Diencephalon (tissue), 1 donor: ENCODE measurements around the gene STUB1. TPM values are rescaled to one million over a fixed set of nuclear protein-coding genes. Genes with fewer than 3 reads are reported as not detected.

ENCODE experiments used
- total RNA-seq: library from RNA; depleted of rRNA; stranded (reverse); fragments of >200 nt; gene quantifications from one replicate; pipeline ENCODE4 v1.2.3, GENCODE V29; 2014

Gene STUB1
- total RNA-seq, result 81.2 TPM

DNA sequence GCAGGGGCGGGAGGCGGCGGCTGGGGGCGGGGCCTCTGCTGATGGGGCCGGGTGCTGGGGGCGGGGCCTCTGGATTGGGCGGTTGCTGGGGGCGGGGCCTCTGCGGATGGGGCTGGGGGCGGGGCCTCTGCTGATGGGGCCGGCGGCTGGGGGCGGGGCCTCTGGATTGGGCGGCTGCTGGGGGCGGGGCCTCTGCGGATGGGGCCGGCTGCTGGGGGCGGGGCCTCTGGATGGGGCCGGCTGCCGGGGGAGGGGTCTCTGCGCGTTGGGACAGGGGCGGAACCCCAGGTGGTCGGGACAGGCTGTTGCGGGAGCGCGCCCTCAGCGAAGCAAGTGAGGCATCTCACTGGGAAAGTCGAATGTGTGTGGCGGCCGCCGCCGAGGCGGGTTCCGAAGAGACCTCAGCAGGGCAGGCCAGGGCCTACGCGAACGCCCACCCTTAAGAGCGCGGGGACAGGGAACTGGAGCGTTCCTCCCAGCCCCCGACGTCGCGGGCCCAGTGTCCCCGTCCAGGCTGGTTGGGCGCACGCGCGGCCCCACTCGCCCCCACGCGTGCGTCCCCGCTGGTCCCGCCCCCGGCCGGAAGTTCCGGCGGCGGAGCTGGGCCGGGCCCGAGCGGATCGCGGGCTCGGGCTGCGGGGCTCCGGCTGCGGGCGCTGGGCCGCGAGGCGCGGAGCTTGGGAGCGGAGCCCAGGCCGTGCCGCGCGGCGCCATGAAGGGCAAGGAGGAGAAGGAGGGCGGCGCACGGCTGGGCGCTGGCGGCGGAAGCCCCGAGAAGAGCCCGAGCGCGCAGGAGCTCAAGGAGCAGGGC is at the start of gene STUB1:
TSS of gene STUB1 (plus strand) at position 597 of the 811 bp plus-strand sequence. CDS start at position 713, 116 bp downstream.

DNA sequence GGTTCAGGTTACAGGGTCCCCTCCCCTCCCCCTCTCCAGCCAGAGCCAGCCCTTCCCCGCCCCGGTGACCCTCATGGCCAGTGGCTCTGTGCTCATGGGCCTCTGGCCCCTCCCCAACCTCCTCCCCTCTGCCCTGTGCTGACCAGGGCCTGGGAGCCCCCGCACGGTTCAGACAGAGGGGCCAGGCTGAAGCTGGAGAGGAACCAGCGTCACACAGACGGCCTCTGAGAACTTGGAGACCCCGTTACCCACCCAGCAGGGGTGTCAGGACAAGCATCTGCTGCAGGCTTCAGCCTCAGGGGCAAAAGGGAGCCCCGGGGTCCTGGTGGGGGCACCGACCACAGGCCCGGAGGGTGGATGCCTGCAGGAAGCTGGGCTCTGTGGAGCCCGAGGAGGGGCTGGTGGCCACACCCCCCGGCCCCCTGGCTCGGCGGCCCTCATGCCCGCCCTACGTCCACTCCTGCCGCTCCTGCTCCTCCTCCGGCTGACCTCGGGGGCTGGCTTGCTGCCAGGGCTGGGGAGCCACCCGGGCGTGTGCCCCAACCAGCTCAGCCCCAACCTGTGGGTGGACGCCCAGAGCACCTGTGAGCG is 49.3 kb upstream of the STUB1 start, which contains the start of gene WFIKKN1:
TSS of gene WFIKKN1 (plus strand) at position 171 of the 591 bp plus-strand sequence. CDS start at position 440, 269 bp downstream.

GRCh38 chr16:636206-637080 is 43.8 kb upstream of the STUB1 start, which contains the start of gene METTL26:
METTL26 (minus strand) TSS chr16:636305; CDS start chr16:636290, 15 bp downstream.

GRCh38 chr16:641326-642188 is 38.7 kb upstream of the STUB1 start, which contains the start of gene MCRIP2:
MCRIP2 (plus strand) TSS chr16:641828; CDS start chr16:641992, 164 bp downstream.

DNA sequence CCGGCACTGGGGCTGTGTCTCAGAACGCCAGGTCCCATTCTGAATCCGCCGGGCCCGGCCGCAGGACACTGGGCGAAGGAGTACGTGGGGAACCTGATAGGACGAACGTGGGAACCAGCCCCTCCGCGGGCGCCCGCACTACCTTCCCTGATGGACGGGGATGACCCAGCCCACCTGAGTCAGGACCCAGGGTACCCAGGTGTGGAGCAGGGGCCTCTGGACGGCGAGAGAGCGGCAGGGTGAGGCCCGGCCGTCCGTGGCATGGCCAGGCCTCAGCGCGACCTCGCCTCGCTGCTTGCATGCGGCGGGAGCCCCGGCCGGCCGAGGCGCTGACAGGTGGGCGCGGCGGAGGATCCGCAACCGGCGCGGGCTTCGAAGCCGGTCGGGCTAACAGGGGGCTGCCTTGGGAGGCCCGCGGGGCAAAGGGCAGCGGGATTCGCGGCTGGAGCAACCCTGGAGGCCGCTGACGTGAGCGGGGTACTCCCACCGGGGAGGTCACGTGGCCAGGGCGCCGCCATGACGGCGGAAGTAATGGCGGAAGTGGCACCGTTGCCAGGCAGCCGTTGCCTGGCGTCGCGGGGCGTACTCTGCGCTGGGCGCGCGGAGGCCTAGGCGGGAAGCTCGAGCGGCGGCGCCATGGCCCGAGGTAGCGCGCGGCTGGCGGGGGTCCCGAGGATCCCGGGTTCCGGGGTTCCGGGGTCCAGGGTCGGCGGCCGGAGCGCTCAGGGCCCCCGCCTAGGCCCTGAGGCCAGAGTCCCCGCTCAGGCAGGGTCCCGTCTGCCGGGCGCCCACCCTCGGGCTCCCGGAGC is 31.2 kb upstream of the STUB1 start, which contains the start of gene WDR90:
TSS of gene WDR90 (plus strand) at position 585 of the 809 bp plus-strand sequence. CDS start at position 637, 52 bp downstream.

DNA sequence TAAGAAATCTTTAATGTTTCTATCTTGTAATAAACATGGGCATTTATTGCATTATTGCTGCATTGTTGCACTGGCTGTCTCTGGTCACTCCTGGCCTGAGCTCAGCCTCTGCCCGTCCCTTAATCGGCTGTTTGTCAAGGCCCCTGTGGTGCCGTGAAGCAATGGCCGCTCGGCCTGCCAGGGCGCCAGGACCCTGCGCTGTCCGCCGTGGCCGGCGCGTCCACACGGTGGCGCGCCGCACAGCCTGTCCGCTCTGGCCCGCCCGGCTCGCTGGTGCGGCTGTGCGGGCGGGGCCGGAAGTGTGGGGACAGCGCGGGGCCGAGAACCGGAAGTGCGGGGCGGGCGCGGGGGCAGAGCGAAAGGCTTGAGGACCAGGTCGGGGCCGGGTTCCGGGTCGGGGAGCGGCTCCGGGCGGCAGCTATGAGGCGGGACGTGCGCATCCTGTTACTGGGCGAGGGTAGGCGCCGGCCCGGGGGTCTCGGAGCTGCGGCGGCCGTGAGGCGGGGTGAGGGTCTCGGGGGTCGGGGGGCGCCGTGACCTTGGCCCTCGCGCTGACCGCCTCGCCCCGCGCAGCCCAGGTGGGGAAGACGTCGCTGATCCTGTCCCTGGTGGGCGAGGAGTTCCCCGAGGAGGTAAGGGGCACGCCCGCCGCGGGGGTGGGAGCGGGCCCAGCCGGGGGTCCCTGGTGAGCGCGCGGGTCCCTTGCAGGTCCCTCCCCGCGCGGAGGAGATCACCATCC is 12.3 kb upstream of the STUB1 start, which contains the start of gene RHOT2:
TSS of gene RHOT2 (plus strand) at position 353 of the 739 bp plus-strand sequence. CDS start at position 421, 68 bp downstream.

DNA sequence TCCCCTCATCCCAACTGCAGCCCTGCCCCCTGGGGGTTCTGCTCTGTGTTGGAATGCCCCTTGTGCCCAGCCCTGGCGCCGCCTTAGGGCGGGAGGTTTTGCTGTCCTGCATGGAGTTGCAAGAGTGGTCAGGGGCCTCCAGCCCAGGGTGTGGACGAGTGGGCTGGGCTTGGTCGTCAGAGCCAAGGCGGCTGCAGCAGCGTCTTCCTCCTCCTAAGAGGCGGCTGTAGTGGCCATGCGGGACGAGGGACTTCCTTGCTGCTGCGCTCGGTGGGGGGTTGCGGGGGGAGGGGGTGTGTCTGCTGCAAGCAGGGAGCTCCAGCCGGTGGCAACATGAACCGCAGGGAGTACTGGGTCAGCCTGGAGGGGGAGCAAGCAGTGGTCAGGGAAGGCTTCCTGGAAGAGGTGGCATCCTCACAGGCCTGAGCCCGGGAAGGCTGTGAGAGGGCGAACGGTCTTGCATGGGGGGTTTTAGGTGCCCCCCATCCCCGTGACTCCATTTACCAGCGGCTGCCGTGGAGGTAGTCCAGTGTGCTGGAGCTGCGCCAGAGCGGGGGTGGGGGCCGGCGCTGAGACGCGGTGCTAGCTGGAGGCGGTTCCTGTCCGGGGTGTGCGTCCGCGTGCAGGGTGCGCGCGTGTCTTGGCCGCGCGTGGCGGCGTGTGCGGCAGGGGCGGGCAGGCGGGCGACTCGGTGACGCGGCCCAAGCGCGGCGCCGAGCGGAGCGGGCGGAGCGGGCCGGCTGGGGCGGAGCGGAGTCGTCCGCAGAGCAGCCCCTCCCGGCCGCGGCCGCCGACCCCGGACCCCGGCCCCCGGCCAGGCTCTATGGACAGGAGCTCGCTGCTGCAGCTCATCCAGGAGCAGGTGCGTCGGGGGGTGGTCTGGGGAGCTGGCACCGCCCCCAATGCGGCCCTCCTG is 5.0 kb upstream of the STUB1 start, which contains the start of gene RHBDL1:
TSS of gene RHBDL1 (plus strand) at position 704 of the 916 bp plus-strand sequence. CDS start at position 824, 120 bp downstream.

GRCh38 chr16:684071-684794 is 4.0 kb downstream of the STUB1 start, which contains the start of gene JMJD8:
JMJD8 (minus strand) TSS chr16:684334; CDS start chr16:684319, 15 bp downstream.

DNA sequence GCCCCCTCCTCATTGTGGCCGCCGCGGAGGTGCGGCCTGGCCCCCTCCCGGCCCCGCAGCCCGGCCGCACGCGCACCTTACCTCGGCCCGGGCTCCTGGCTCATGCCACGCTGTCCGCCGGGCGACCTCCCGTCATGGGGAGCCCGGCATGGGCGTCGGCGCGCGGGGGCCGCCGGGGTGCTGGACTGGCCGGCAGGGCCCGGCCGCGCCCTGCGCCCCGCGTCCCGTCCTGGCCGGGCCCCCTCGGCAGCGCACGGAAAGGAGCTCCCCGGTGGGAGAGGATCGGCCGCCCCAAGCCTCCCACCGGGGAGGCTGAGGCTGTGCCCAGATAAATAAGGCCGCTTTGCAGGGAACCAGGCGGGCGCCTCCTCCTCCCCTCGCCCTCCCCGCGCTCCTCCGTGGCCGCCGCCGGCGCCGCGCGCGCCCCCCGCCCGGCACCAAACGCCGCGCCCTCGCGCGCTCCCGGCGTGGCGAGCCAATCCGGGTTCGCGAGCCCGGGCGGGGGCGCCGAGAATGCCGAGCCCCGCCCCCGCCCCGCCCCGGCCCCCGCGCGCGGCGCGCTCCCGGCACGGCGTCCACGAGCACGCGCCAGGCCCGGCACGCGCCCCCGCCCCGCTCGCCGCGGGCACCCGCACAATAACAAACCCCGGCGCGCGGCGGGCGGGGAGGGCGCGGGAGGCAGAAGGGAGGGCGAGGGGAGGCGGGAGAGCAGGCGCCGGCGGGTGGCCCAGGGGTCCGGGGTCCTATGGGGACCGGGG is 25.4 kb downstream of the STUB1 start, which contains the start of gene FBXL16:
TSS of gene FBXL16 (minus strand) at position 371 of the 758 bp plus-strand sequence. CDS start 8,396 bp downstream, outside the sequence.

GRCh38 chr16:714558-715476 is 34.6 kb downstream of the STUB1 start, which contains the start of gene METRN:
METRN (plus strand) TSS chr16:715118; CDS start chr16:715290, 172 bp downstream.

DNA sequence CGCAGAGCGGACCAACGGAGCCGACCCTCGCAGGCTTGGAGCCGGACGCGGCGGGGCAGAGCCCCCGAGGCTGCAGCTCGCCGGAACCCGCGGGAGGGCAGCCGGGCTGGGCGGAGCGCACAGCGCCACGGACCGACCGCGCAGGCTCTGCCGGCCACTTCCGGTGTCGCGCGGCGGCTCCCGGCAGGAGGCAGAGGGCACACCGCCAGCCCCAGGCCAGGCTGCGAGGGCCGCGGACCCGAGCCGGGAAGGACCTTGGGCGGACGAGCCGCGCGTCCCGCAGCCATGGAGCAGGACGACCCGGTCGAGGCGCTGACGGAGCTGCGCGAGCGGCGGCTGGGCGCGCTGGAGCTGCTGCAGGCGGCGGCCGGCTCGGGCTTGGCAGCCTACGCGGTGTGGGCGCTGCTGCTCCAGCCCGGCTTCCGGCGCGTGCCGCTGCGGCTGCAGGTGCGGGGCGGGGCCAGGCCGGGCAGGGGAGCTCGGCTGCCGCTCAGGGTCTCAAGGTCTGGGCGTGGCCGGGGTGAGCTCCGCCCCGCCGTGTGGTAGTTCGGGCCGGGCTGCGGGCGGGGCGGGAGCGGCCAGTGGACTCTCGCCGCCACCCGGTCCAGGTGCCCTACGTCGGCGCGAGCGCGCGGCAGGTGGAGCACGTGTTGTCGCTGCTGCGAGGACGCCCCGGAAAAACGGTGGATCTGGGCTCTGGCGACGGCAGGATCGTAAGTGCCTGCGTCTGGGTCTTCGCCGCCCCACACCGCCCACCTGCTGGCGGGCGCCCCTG is 41.0 kb downstream of the STUB1 start, which contains the start of gene ANTKMT:
TSS of gene ANTKMT (plus strand) at position 157 of the 775 bp plus-strand sequence. CDS start at position 286, 129 bp downstream.

DNA sequence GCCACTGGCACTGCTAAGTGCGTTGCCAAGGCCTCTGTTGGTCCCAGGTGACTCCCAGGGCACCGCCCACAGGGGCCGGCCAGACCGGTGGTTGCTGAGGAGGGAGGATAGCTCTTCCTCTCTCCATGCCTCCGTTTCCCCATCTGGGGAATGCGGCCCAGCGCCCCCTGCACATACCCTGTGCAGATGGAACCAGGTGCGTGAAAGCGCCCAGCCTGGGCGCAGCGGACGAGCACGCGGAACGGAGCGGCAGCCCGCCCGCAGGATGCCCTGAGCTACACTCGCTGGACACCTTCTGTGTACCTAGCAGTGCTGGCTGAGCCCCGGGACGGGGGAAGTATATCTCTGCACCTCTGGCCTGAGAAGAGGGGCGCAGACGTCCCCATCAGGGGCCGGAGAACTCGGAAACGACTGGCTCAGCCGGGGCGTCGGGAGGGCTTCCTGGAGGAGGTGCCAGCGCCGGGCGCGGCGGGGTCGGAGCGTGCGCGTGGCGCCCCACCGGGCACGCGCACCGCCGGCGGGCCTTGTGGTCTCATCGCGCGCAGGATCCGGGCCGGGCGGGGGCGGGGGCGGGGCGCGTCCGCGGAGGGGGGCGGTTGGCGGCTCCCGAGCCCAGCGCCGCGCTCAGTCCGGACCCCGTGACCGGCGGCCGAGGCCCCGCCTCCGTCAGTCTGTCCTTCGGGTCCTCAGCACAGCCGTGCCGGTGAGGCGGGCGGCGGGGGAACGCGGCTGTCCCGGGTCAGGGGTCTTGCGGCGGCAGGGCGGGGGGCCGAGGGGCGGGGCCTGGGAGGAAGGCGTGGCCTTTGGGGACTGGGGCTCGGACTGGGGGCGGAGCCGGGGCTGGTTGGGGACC is 46.5 kb downstream of the STUB1 start, which contains the start of the genes CCDC78 and HAGHL:
TSS of gene CCDC78 (minus strand) at position 6 of the 853 bp plus-strand sequence. CDS start 76 bp downstream, outside the sequence.
TSS of gene HAGHL (plus strand) at position 669 of the 853 bp plus-strand sequence. CDS start 404 bp downstream, outside the sequence.

